Testis (tissue), 3 donors: Measurements from ENCODE around the gene TRIM13. TPM values are rescaled to one million over a fixed set of nuclear protein-coding genes. Genes with fewer than 3 reads are reported as not detected.

Experiments
- DNase-seq: peaks from one replicate; pipeline ENCODE4 v3.0.0-alpha.2; 2019
- H3K27ac ChIP-seq, 2 donors: fragments of 200-600 bp; sonication (generic); one replicate each; pipeline ENCODE4 v1.5.1; 2019
- H3K27me3 ChIP-seq: fragments of 200-600 bp; sonication (generic); one replicate; pipeline ENCODE4 v1.5.1; 2019
- H3K36me3 ChIP-seq: fragments of 200-600 bp; sonication (generic); one replicate; pipeline ENCODE4 v1.5.1; 2017; ENCODE audit warnings: low read depth; ENCODE audit errors: missing control alignments
- H3K4me1 ChIP-seq: fragments of 200-600 bp; sonication (generic); one replicate; pipeline ENCODE4 v1.5.1; 2019
- H3K4me3 ChIP-seq, 2 donors: fragments of 200-600 bp; sonication (generic); one replicate each; pipeline ENCODE4 v1.5.1; 2017 to 2019
- H3K9me3 ChIP-seq: fragments of 200-600 bp; sonication (generic); one replicate; pipeline ENCODE4 v1.5.1; 2017
- POLR2A ChIP-seq: fragments of 450-650 bp; IDR thresholded peaks from one replicate; pipeline ENCODE4 v1.6.1; 2017; ENCODE audit warnings: antibody characterized with exemption, mild to moderate bottlenecking, moderate library complexity
- WGBS, 2 donors: methylation state at CpG; one replicate each; pipeline ENCODE4 v1.1.5; 2018; 5-methylcytosine and 5-hydroxymethylcytosine counted together
- intact Hi-C: fragments of 100-400 bp; cut with DNase I; formaldehyde crosslinking; loops from one replicate; pipeline ENCODE4 v1.15.1; 2023; ENCODE audit warnings: low total_unique reads
- polyA plus RNA-seq: library from polyadenylated mRNA; stranded (reverse); fragments of 350-450 nt; fragmentation: Illumina TruSeq; extraction: RNeasy Lipid Tissue Mini Kit (QIAGEN cat#74804); gene quantifications from one replicate; pipeline ENCODE4 v1.2.3, GENCODE V29; 2014; ENCODE audit warnings: low read depth, low replicate concordance; ENCODE audit not compliant: insufficient read depth
- total RNA-seq, 2 donors: library from RNA; depleted of rRNA; stranded (reverse); fragments of >200 nt; gene quantifications; one replicate each; pipeline ENCODE4 v1.2.3, GENCODE V29; 2016
- TF ChIP-seq, protein P1 (sequence below), 3 experiments: fragments of 450-650 bp in 2 of 3; fragments of 200-600 bp in 1 of 3; sonication (generic) in 1 of 3; IDR thresholded peaks; one replicate each; pipeline ENCODE4 v1.5.1; 2016 to 2019; ENCODE audit warnings: antibody characterized with exemption in 3 of 3, mild to moderate bottlenecking in 2 of 3, moderate library complexity in 1 of 3

Gene TRIM13
- total and polyA plus RNA-seq, 3 donors from 2014 or later = 43.1 to 163 (median 48.6) TPM

GRCh38 chr13:50006426-50007135, 9.7 kb downstream of the TRIM13 start:
- peaks cover 11% of the 10 kb centered on the region for H3K4me1 ChIP-seq
- 93 to 95% methylated on average over 7 of the region's 7 CpGs for WGBS, 2 donors
- no peak for DNase-seq
- TF ChIP-seq POLR2A = no peak
- TF ChIP-seq, protein P1, sequence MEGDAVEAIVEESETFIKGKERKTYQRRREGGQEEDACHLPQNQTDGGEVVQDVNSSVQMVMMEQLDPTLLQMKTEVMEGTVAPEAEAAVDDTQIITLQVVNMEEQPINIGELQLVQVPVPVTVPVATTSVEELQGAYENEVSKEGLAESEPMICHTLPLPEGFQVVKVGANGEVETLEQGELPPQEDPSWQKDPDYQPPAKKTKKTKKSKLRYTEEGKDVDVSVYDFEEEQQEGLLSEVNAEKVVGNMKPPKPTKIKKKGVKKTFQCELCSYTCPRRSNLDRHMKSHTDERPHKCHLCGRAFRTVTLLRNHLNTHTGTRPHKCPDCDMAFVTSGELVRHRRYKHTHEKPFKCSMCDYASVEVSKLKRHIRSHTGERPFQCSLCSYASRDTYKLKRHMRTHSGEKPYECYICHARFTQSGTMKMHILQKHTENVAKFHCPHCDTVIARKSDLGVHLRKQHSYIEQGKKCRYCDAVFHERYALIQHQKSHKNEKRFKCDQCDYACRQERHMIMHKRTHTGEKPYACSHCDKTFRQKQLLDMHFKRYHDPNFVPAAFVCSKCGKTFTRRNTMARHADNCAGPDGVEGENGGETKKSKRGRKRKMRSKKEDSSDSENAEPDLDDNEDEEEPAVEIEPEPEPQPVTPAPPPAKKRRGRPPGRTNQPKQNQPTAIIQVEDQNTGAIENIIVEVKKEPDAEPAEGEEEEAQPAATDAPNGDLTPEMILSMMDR (IDR thresholded peaks at IDR 0.05) = no peak
- H3K27ac ChIP-seq = no peak overlapping the region
- no peaks in the 10 kb centered on the region for H3K9me3 ChIP-seq
- H3K36me3 ChIP-seq = no peaks in the 10 kb centered on the region
- H3K4me3 ChIP-seq = no peak overlapping the region
- H3K27me3 ChIP-seq = no peaks in the 10 kb centered on the region
- intact Hi-C loops = no loop called here

GRCh38 chr13:50011461-50011860, 14.6 kb downstream of the TRIM13 start:
- H3K4me3 ChIP-seq = no peak overlapping the region
- no peaks in the 10 kb centered on the region for H3K36me3 ChIP-seq
- no peaks in the 10 kb centered on the region for H3K9me3 ChIP-seq
- no peak for TF ChIP-seq POLR2A
- TF ChIP-seq, protein P1 (IDR thresholded peaks at IDR 0.05) = no peak
- no peak for DNase-seq
- 88 to 93% methylated on average over 1 of the region's 1 CpG for WGBS, 2 donors
- intact Hi-C loops = no loop called here
- H3K27me3 ChIP-seq = no peaks in the 10 kb centered on the region
- no peak overlapping the region for H3K27ac ChIP-seq
- H3K4me1 ChIP-seq = peaks cover 9% of the 10 kb centered on the region

DNA sequence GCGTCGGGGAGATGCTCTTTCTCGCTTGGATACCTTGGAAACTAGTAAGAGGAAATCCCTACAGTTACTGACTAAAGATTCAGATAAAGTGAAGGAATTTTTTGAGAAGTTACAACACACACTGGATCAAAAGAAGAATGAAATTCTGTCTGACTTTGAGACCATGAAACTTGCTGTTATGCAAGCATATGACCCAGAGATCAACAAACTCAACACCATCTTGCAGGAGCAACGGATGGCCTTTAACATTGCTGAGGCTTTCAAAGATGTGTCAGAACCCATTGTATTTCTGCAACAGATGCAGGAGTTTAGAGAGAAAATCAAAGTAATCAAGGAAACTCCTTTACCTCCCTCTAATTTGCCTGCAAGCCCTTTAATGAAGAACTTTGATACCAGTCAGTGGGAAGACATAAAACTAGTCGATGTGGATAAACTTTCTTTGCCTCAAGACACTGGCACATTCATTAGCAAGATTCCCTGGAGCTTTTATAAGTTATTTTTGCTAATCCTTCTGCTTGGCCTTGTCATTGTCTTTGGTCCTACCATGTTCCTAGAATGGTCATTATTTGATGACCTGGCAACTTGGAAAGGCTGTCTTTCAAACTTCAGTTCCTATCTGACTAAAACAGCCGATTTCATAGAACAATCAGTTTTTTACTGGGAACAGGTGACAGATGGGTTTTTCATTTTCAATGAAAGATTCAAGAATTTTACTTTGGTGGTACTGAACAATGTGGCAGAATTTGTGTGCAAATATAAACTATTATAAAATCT, 15.7 kb downstream of the TRIM13 start:
- TF ChIP-seq, protein P1 (IDR thresholded peaks at IDR 0.05) = no peak
- TF ChIP-seq POLR2A = no peak
- no peaks in the 10 kb centered on the region for H3K9me3 ChIP-seq
- WGBS, 2 donors = 87 to 90% methylated on average over 6 of the region's 6 CpGs
- no peak overlapping the region for H3K4me3 ChIP-seq
- H3K36me3 ChIP-seq = no peaks in the 10 kb centered on the region
- intact Hi-C loops = no loop called here
- H3K27me3 ChIP-seq = no peaks in the 10 kb centered on the region
- H3K4me1 ChIP-seq = peaks cover 15% of the 10 kb centered on the region
- H3K27ac ChIP-seq = no peak overlapping the region
- no peak for DNase-seq

DNA sequence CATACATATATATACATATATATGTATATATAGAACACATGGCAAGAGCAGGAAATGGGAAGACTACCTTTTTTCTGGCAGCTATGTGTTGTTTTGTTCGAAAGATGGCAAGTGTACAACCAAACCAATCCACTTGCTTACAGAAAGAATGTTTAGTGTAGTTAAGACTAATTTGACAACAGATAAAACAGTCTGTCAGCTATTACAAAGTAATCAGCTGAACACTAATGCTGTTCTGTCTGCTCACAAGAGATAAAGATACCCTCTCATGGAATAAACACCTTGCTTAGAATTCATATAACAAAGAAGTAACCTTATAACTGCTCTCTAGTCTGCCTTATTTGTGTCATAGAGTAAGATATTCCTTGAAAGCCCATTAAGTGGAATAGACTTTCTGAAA, 17.5 kb downstream of the TRIM13 start:
- no peak for TF ChIP-seq POLR2A
- TF ChIP-seq, protein P1 (IDR thresholded peaks at IDR 0.05) = no peak
- H3K27ac ChIP-seq = no peak overlapping the region
- 89 to 100% methylated on average over 1 of the region's 1 CpG for WGBS, 2 donors
- H3K4me3 ChIP-seq = no peak overlapping the region
- H3K9me3 ChIP-seq = no peaks in the 10 kb centered on the region
- no peak for DNase-seq
- peaks cover 18% of the 10 kb centered on the region for H3K4me1 ChIP-seq
- H3K36me3 ChIP-seq = no peaks in the 10 kb centered on the region
- intact Hi-C loops = no loop called here
- H3K27me3 ChIP-seq = no peaks in the 10 kb centered on the region
